GM19240 (cell line): ENCODE results near the gene FTH1.
"Not testable (repeated sequence)": the region's sequence is repeated elsewhere in the genome, so short reads cannot be mapped to it uniquely, and the experiment has no call there.

ENCODE experiments used
- DNase-seq: peaks from one replicate; pipeline ENCODE4 v3.0.0; 2011; ENCODE audit warnings: low spot score; ENCODE audit not compliant: insufficient read length

Gene FTH1

GRCh38 chr11:61978703-61979661 is 11.5 kb upstream of the FTH1 start:
- no peak for DNase-seq

- DNase-seq = no peak
Observed at GRCh38 chr11:61976813-61977475, 9.5 kb upstream of the FTH1 start.

GRCh38 chr11:61976420-61976800 is 9.0 kb upstream of the FTH1 start:
- DNase-seq = no peak

- DNase-seq = no peak
Observed at GRCh38 chr11:61975638-61976419, 8.4 kb upstream of the FTH1 start.

GRCh38 chr11:61974766-61975631 is 7.6 kb upstream of the FTH1 start:
- DNase-seq = no peak

- no peak for DNase-seq
Observed at GRCh38 chr11:61973476-61974162, 6.2 kb upstream of the FTH1 start.

- no peak for DNase-seq
Observed at GRCh38 chr11:61972672-61973475, 5.4 kb upstream of the FTH1 start.

GRCh38 chr11:61972112-61972671 is 4.8 kb upstream of the FTH1 start:
- DNase-seq = no peak

GRCh38 chr11:61971248-61972111 is 4.0 kb upstream of the FTH1 start:
- DNase-seq = peak; percentile 49

- no peak for DNase-seq
Observed at GRCh38 chr11:61969838-61970662, 2.6 kb upstream of the FTH1 start.

- no peak for DNase-seq
Observed at GRCh38 chr11:61969391-61969758, 1.9 kb upstream of the FTH1 start.

GRCh38 chr11:61968758-61969390 is 1.4 kb upstream of the FTH1 start:
- no peak for DNase-seq

- no peak for DNase-seq
Observed at GRCh38 chr11:61967924-61968757, 707 bp upstream of the FTH1 start.

- DNase-seq = no peak
Observed at GRCh38 chr11:61966734-61967115, 709 bp downstream of the FTH1 start.

GRCh38 chr11:61964666-61965271 is 2.7 kb downstream of the FTH1 start:
- not testable (repeated sequence) for DNase-seq
